Activated CD8-positive, alpha-beta T cell treated with anti-CD3 and anti-CD28 coated beads, Interleukin-2, amount 10 ng/mL, durations not matched to agents 7 days and 5 days (primary cell): Measurements from ENCODE around the gene FBXO7. TPM values are rescaled to one million over a fixed set of nuclear protein-coding genes. Genes with fewer than 3 reads are reported as not detected.
"Not testable (repeated sequence)": the region's sequence is repeated elsewhere in the genome, so short reads cannot be mapped to it uniquely, and the experiment has no call there.

ENCODE experiments used
- ATAC-seq: fragments of 150-1000 bp; cut with Tn5 transposase; one replicate; pipeline ENCODE4 v1.10.0; 2021; ENCODE audit warnings: moderate library complexity
- CTCF ChIA-PET: fragments of 350-600 bp; sonication (Branson Sonifier 250); formaldehyde crosslinking; loops from one replicate; lab custom pipeline; 2021; ENCODE audit warnings: antibody characterized with exemption; lab: Charles Lee
- POLR2A ChIA-PET: fragments of 350-600 bp; sonication (Branson Sonifier 250); formaldehyde crosslinking; loops from one replicate; lab custom pipeline; 2021; ENCODE audit warnings: antibody characterized with exemption; lab: Charles Lee
- DNase-seq: peaks from one replicate; pipeline ENCODE4 v3.0.0-alpha.2; 2020
- H3K27ac Mint-ChIP-seq: one replicate; pipeline ENCODE4 v1.8.0; 2021; ENCODE audit warnings: mild to moderate bottlenecking, mixed read lengths
- H3K27me3 Mint-ChIP-seq: one replicate; pipeline ENCODE4 v1.8.0; 2021; ENCODE audit warnings: low read depth, mixed read lengths
- H3K36me3 Mint-ChIP-seq: one replicate; pipeline ENCODE4 v1.8.0; 2021; ENCODE audit warnings: low read depth, mixed read lengths
- H3K4me1 Mint-ChIP-seq: one replicate; pipeline ENCODE4 v1.8.0; 2021; ENCODE audit warnings: low read depth, mixed read lengths
- H3K4me3 Mint-ChIP-seq: one replicate; pipeline ENCODE4 v1.8.0; 2021; ENCODE audit warnings: mild to moderate bottlenecking, mixed read lengths
- H3K9me3 Mint-ChIP-seq: one replicate; pipeline ENCODE4 v1.8.0; 2022; ENCODE audit warnings: mixed read lengths; ENCODE audit not compliant: insufficient read depth
- total RNA-seq, 2 experiments: library from RNA; stranded (reverse); gene quantifications; one replicate each; pipeline ENCODE4 v1.2.3, GENCODE V29; 2021

FBXO7 gene
- total RNA-seq, 2 experiments from 2014 or later = 84.0 to 90.0 TPM

GRCh38 chr22:32475468-32476010 lies 928 bp downstream of the FBXO7 start:
- peaks cover 29% of the 10 kb centered on the region for H3K4me1 Mint-ChIP-seq
- H3K36me3 Mint-ChIP-seq = peaks cover 14% of the 10 kb centered on the region
- POLR2A ChIA-PET = interaction anchor here (0.9 to 2.6 kb wide), 8 partner anchors 11 to 813 kb away, joined by 3 to 43 read pairs (median 5); partner anchors contain the start of genes PISD and RTCB
- peak; percentile 55 for DNase-seq
- CTCF ChIA-PET = interaction anchor here (0.7 to 4.2 kb wide), 9 partner anchors 8 to 525 kb away, joined by 3 to 43 read pairs (median 3); partner anchors contain the start of gene RTCB
- ATAC-seq = peak; percentile 13
- H3K4me3 Mint-ChIP-seq = peak overlapping the region; percentile 95
- H3K27ac Mint-ChIP-seq = peak overlapping the region; percentile 95
- H3K27me3 Mint-ChIP-seq = no peaks in the 10 kb centered on the region
- H3K9me3 Mint-ChIP-seq = no peaks in the 10 kb centered on the region

- ChIA-PET POLR2A (interaction anchor here (0.6 to 2.1 kb wide), 6 partner anchors 10 to 814 kb away, joined by 3 to 7 read pairs (median 4); partner anchors contain the start of genes PISD and RTCB), CTCF (interaction anchor here (0.7 to 4.2 kb wide), 8 partner anchors 10 to 524 kb away, joined by 3 to 43 read pairs (median 6); partner anchors contain the start of gene RTCB)
- H3K4me1 Mint-ChIP-seq = peaks cover 33% of the 10 kb centered on the region
- H3K27ac Mint-ChIP-seq = peak overlapping the region; percentile 95
- DNase-seq = no peak
- peaks cover 18% of the 10 kb centered on the region for H3K36me3 Mint-ChIP-seq
- no peak for ATAC-seq
- H3K4me3 Mint-ChIP-seq = peak overlapping the region; percentile 95
- H3K27me3 Mint-ChIP-seq = no peaks in the 10 kb centered on the region
- H3K9me3 Mint-ChIP-seq = no peaks in the 10 kb centered on the region
These were observed 1.9 kb downstream of the FBXO7 start for GRCh38 chr22:32476281-32477195.

GRCh38 chr22:32477596-32477995 lies 3.0 kb downstream of the FBXO7 start:
- H3K4me1 Mint-ChIP-seq = peaks cover 40% of the 10 kb centered on the region
- no peaks in the 10 kb centered on the region for H3K27me3 Mint-ChIP-seq
- CTCF ChIA-PET = interaction anchor here (0.8 to 2.4 kb wide), 3 partner anchors 9 to 512 kb away, joined by 3 to 18 read pairs (median 6); no protein-coding TSS in a partner anchor
- H3K36me3 Mint-ChIP-seq = peaks cover 21% of the 10 kb centered on the region
- POLR2A ChIA-PET = no interaction called here
- ATAC-seq = no peak
- no peak overlapping the region for H3K27ac Mint-ChIP-seq
- no peak for DNase-seq
- no peaks in the 10 kb centered on the region for H3K9me3 Mint-ChIP-seq
- H3K4me3 Mint-ChIP-seq = no peak overlapping the region

- H3K27ac Mint-ChIP-seq, H3K9me3 Mint-ChIP-seq, H3K27me3 Mint-ChIP-seq, H3K4me3 Mint-ChIP-seq, POLR2A ChIA-PET, ATAC-seq, DNase-seq, CTCF ChIA-PET: not testable (repeated sequence)
- Mint-ChIP-seq H3K36me3 (peaks cover 21% of the 10 kb centered on the region), H3K4me1 (peaks cover 35% of the 10 kb centered on the region)
These were observed 3.9 kb downstream of the FBXO7 start for GRCh38 chr22:32478552-32478951.

GRCh38 chr22:32478994-32479393 lies 4.4 kb downstream of the FBXO7 start:
- Mint-ChIP-seq H3K27ac (no peak overlapping the region), H3K27me3 (no peaks in the 10 kb centered on the region), H3K9me3 (no peaks in the 10 kb centered on the region), H3K36me3 (peaks cover 21% of the 10 kb centered on the region), H3K4me3 (no peak overlapping the region), H3K4me1 (peaks cover 31% of the 10 kb centered on the region)
- DNase-seq = no peak
- POLR2A ChIA-PET = no interaction called here
- ATAC-seq = no peak
- CTCF ChIA-PET = no interaction called here

GRCh38 chr22:32480238-32480637 lies 5.6 kb downstream of the FBXO7 start:
- Mint-ChIP-seq H3K4me1 (peaks cover 31% of the 10 kb centered on the region), H3K27ac (no peak overlapping the region), H3K9me3 (no peaks in the 10 kb centered on the region), H3K36me3 (peaks cover 26% of the 10 kb centered on the region), H3K4me3 (no peak overlapping the region), H3K27me3 (no peaks in the 10 kb centered on the region)
- POLR2A ChIA-PET = no interaction called here
- ATAC-seq (no peak), DNase-seq (no peak)
- CTCF ChIA-PET = no interaction called here

GRCh38 chr22:32482708-32483107 lies 8.1 kb downstream of the FBXO7 start:
- peak; percentile 47 for ATAC-seq
- POLR2A ChIA-PET = no interaction called here

GRCh38 chr22:32486656-32487390 lies 12.2 kb downstream of the FBXO7 start:
- H3K36me3 Mint-ChIP-seq = peaks cover 57% of the 10 kb centered on the region
- no peak overlapping the region for H3K27ac Mint-ChIP-seq
- CTCF ChIA-PET = interaction anchor here (1.4 to 3.1 kb wide), 4 partner anchors 11 to 499 kb away, joined by 3 to 18 read pairs (median 4); no protein-coding TSS in a partner anchor
- POLR2A ChIA-PET = interaction anchor here (1.3 kb wide), 1 partner anchor 11 kb away, joined by 5 read pairs; no protein-coding TSS in a partner anchor
- H3K27me3 Mint-ChIP-seq = no peaks in the 10 kb centered on the region
- no peak for ATAC-seq
- H3K9me3 Mint-ChIP-seq = no peaks in the 10 kb centered on the region
- DNase-seq = no peak
- no peak overlapping the region for H3K4me3 Mint-ChIP-seq
- H3K4me1 Mint-ChIP-seq = peaks cover 5% of the 10 kb centered on the region

More at GRCh38 chr22:32482708-32483107, 8.1 kb downstream of the FBXO7 start:
- CTCF ChIA-PET = interaction anchor here (0.9 kb wide), 1 partner anchor 8 kb away, joined by 3 read pairs; the partner anchor contains the start of gene FBXO7
- no peaks in the 10 kb centered on the region for H3K9me3 Mint-ChIP-seq
- no peaks in the 10 kb centered on the region for H3K27me3 Mint-ChIP-seq
- H3K4me3 Mint-ChIP-seq = no peak overlapping the region
- H3K27ac Mint-ChIP-seq = no peak overlapping the region
- H3K4me1 Mint-ChIP-seq = peaks cover 24% of the 10 kb centered on the region
- no peak for DNase-seq
- peaks cover 45% of the 10 kb centered on the region for H3K36me3 Mint-ChIP-seq

- ATAC-seq (no peak), DNase-seq (no peak)
- Mint-ChIP-seq H3K9me3 (no peaks in the 10 kb centered on the region), H3K4me3 (no peak overlapping the region), H3K27ac (no peak overlapping the region), H3K36me3 (peaks cover 61% of the 10 kb centered on the region), H3K4me1 (no peaks in the 10 kb centered on the region), H3K27me3 (no peaks in the 10 kb centered on the region)
- CTCF ChIA-PET = interaction anchor here (1.4 to 3.1 kb wide), 3 partner anchors 11 to 499 kb away, joined by 3 to 18 read pairs (median 4); no protein-coding TSS in a partner anchor
- POLR2A ChIA-PET = no interaction called here
These were observed 12.8 kb downstream of the FBXO7 start for GRCh38 chr22:32487461-32487860.

GRCh38 chr22:32489377-32489776 lies 14.8 kb downstream of the FBXO7 start:
- DNase-seq = no peak
- no peak for ATAC-seq
- POLR2A ChIA-PET = interaction anchor here (2.1 kb wide), 1 partner anchor 14 kb away, joined by 7 read pairs; the partner anchor contains the start of gene FBXO7
- Mint-ChIP-seq H3K36me3 (peaks cover 77% of the 10 kb centered on the region), H3K4me3 (no peak overlapping the region), H3K27ac (no peak overlapping the region), H3K9me3 (no peaks in the 10 kb centered on the region), H3K27me3 (no peaks in the 10 kb centered on the region), H3K4me1 (no peaks in the 10 kb centered on the region)
- CTCF ChIA-PET = no interaction called here

GRCh38 chr22:32490279-32490678 lies 15.7 kb downstream of the FBXO7 start:
- CTCF ChIA-PET = interaction anchor here (1.7 kb wide), 1 partner anchor 17 kb away, joined by 6 read pairs; no protein-coding TSS in a partner anchor
- Mint-ChIP-seq H3K36me3 (peaks cover 78% of the 10 kb centered on the region), H3K27me3 (no peaks in the 10 kb centered on the region), H3K9me3 (no peaks in the 10 kb centered on the region), H3K4me3 (no peak overlapping the region), H3K27ac (no peak overlapping the region), H3K4me1 (no peaks in the 10 kb centered on the region)
- no peak for DNase-seq
- POLR2A ChIA-PET = interaction anchor here (2.1 kb wide), 1 partner anchor 15 kb away, joined by 7 read pairs; the partner anchor contains the start of gene FBXO7
- ATAC-seq = no peak
